Measurements from ENCODE around the gene SORCS2. TPM values are rescaled to one million over a fixed set of nuclear protein-coding genes. Genes with fewer than 3 reads are reported as not detected.

Gene SORCS2
- total RNA-seq, 1 donor from 2014 or later, result 29.5 TPM

- Mint-ChIP-seq H3K27me3 (ENCODE audit: unreplicated experiment) (peaks cover 16% of the 10 kb centered on the region), H3K9me3 (ENCODE audit: unreplicated experiment) (peaks cover 26% of the 10 kb centered on the region), H3K4me3 (ENCODE audit: unreplicated experiment) (no peak overlapping the region), H3K27ac (ENCODE audit: unreplicated experiment) (peak overlapping the region; percentile 46), H3K4me1 (ENCODE audit: low read depth, unreplicated experiment) (peaks cover 30% of the 10 kb centered on the region), H3K36me3 (ENCODE audit: unreplicated experiment) (no peaks in the 10 kb centered on the region)
- DNase-seq, result no peak
- TF ChIP-seq CTCF (IDR thresholded peaks at IDR 0.05; ENCODE audit: partially characterized antibody, unreplicated experiment), result no peak
Measured at GRCh38 chr4:7498446-7499200, 306.3 kb downstream of the SORCS2 start.

GRCh38 chr4:7499661-7500060 lies 307.3 kb downstream of the SORCS2 start:
- no peak for TF ChIP-seq CTCF (IDR thresholded peaks at IDR 0.05; ENCODE audit: partially characterized antibody, unreplicated experiment)
- Mint-ChIP-seq H3K4me1 (ENCODE audit: low read depth, unreplicated experiment) (peaks cover 39% of the 10 kb centered on the region), H3K4me3 (ENCODE audit: unreplicated experiment) (no peak overlapping the region), H3K36me3 (ENCODE audit: unreplicated experiment) (no peaks in the 10 kb centered on the region), H3K9me3 (ENCODE audit: unreplicated experiment) (peaks cover 29% of the 10 kb centered on the region), H3K27me3 (ENCODE audit: unreplicated experiment) (peaks cover 19% of the 10 kb centered on the region), H3K27ac (ENCODE audit: unreplicated experiment) (peak overlapping the region; percentile 55)
- DNase-seq, result no peak

- Mint-ChIP-seq H3K27me3 (ENCODE audit: unreplicated experiment) (peaks cover 17% of the 10 kb centered on the region), H3K4me1 (ENCODE audit: low read depth, unreplicated experiment) (peaks cover 41% of the 10 kb centered on the region), H3K9me3 (ENCODE audit: unreplicated experiment) (peaks cover 31% of the 10 kb centered on the region), H3K4me3 (ENCODE audit: unreplicated experiment) (no peak overlapping the region), H3K27ac (ENCODE audit: unreplicated experiment) (no peak overlapping the region), H3K36me3 (ENCODE audit: unreplicated experiment) (no peaks in the 10 kb centered on the region)
- TF ChIP-seq CTCF (IDR thresholded peaks at IDR 0.05; ENCODE audit: partially characterized antibody, unreplicated experiment), result no peak
- DNase-seq, result no peak
Measured at GRCh38 chr4:7500404-7500803, 308.1 kb downstream of the SORCS2 start.

- Mint-ChIP-seq H3K27ac (ENCODE audit: unreplicated experiment) (no peak overlapping the region), H3K4me3 (ENCODE audit: unreplicated experiment) (no peak overlapping the region), H3K36me3 (ENCODE audit: unreplicated experiment) (no peaks in the 10 kb centered on the region), H3K4me1 (ENCODE audit: low read depth, unreplicated experiment) (peaks cover 41% of the 10 kb centered on the region), H3K9me3 (ENCODE audit: unreplicated experiment) (peaks cover 27% of the 10 kb centered on the region), H3K27me3 (ENCODE audit: unreplicated experiment) (peaks cover 17% of the 10 kb centered on the region)
- no peak for DNase-seq
- TF ChIP-seq CTCF (IDR thresholded peaks at IDR 0.05; ENCODE audit: partially characterized antibody, unreplicated experiment), result no peak
Measured at GRCh38 chr4:7501314-7501713, 309.0 kb downstream of the SORCS2 start.

- Mint-ChIP-seq H3K36me3 (ENCODE audit: unreplicated experiment) (no peaks in the 10 kb centered on the region), H3K27me3 (ENCODE audit: unreplicated experiment) (peaks cover 15% of the 10 kb centered on the region), H3K4me3 (ENCODE audit: unreplicated experiment) (no peak overlapping the region), H3K4me1 (ENCODE audit: low read depth, unreplicated experiment) (peaks cover 44% of the 10 kb centered on the region), H3K9me3 (ENCODE audit: unreplicated experiment) (peaks cover 24% of the 10 kb centered on the region), H3K27ac (ENCODE audit: unreplicated experiment) (no peak overlapping the region)
- no peak for TF ChIP-seq CTCF (IDR thresholded peaks at IDR 0.05; ENCODE audit: partially characterized antibody, unreplicated experiment)
- DNase-seq, result no peak
Measured at GRCh38 chr4:7501873-7502272, 309.5 kb downstream of the SORCS2 start.
